T-helper 22 cell (primary cell): Measurements from ENCODE around the gene BTG1.
"Not testable (repeated sequence)": the region's sequence is repeated elsewhere in the genome, so short reads cannot be mapped to it uniquely, and the experiment has no call there.

ENCODE experiments used
- DNase-seq: peaks from one replicate; pipeline ENCODE4 v3.0.0-alpha.2; 2020; ENCODE audit warnings: low read depth

The BTG1 gene

GRCh38 chr12:92098594-92099380, 46.9 kb downstream of the BTG1 start:
- DNase-seq = no peak

- DNase-seq = no peak
Observed at GRCh38 chr12:92096346-92097136, 49.1 kb downstream of the BTG1 start.

GRCh38 chr12:92094751-92095161, 50.9 kb downstream of the BTG1 start:
- DNase-seq = no peak

GRCh38 chr12:92094301-92094700, 51.3 kb downstream of the BTG1 start:
- DNase-seq = not testable (repeated sequence)
